Astrocyte of the spinal cord (primary cell): Measurements from ENCODE around the gene ZBTB8A.

ENCODE experiments used
- DNase-seq: peaks from one replicate; pipeline ENCODE4 v3.0.0; 2011; ENCODE audit warnings: low read depth, low spot score
- H3K4me3 ChIP-seq: 2 replicates; pipeline ENCODE4 v1.5.1; 2011; ENCODE audit warnings: low read depth, mild to moderate bottlenecking, low read length, moderate library complexity
- in situ Hi-C: cut with HindIII; loops from 2 replicates; pipeline ENCODE4 v1.10.0; 2017; ENCODE audit warnings: low sequenced_read_pairs
- TF ChIP-seq, protein P1 (sequence below): IDR thresholded peaks from 2 replicates; pipeline ENCODE4 v1.5.1; 2012; ENCODE audit warnings: low read depth, mild to moderate bottlenecking, low read length, inconsistent platforms

Gene ZBTB8A

DNA sequence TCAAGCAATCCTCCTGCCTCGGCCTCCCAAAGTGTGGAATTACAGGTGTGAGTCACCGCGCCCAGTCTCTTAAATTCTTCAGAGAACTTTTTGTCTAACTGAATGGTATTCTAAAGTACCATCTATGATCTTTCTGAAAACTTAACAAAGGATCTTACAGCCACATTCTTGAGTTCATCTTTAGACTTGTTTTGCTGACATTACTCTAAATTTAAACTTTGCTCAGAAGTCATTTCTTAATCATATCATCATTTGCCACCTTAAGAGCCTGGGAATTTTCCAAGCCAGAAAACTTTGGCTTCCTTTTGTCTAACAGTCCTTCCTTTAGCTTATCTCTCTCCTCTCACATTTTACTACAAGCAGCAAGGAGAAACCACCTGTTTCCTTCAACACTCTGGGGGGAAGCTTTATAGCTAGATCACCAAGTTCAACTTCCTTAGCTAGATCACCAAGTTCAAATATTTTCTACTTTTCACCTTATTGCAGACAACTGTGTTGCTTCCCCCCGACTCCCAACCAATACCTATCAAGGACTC, 5.4 kb upstream of the ZBTB8A start:
- in situ Hi-C loops, result no loop called here
- TF ChIP-seq, protein P1, sequence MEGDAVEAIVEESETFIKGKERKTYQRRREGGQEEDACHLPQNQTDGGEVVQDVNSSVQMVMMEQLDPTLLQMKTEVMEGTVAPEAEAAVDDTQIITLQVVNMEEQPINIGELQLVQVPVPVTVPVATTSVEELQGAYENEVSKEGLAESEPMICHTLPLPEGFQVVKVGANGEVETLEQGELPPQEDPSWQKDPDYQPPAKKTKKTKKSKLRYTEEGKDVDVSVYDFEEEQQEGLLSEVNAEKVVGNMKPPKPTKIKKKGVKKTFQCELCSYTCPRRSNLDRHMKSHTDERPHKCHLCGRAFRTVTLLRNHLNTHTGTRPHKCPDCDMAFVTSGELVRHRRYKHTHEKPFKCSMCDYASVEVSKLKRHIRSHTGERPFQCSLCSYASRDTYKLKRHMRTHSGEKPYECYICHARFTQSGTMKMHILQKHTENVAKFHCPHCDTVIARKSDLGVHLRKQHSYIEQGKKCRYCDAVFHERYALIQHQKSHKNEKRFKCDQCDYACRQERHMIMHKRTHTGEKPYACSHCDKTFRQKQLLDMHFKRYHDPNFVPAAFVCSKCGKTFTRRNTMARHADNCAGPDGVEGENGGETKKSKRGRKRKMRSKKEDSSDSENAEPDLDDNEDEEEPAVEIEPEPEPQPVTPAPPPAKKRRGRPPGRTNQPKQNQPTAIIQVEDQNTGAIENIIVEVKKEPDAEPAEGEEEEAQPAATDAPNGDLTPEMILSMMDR, result no peak
- no peak overlapping the region for H3K4me3 ChIP-seq
- DNase-seq, result no peak

DNA sequence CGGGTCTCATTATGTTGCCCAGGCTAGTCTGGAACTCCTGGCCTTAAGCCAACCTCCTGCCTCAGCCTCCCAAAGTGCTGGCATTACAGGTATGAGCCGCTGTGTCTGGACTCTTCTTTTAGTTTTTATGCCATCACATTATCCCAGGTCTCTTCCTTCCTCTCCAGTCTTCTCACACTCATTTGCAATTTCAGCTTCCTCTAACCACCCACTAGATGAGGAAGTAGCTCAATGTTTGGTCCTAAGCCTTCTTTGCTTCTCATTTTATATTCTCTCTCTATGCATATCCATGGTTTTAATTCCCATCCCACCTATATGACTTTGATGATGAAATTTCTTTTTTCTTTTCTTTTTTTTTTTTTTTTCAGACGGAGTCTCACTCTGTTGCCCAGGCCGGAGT, 3.1 kb upstream of the ZBTB8A start:
- H3K4me3 ChIP-seq, result no peak overlapping the region
- DNase-seq, result no peak
- TF ChIP-seq, protein P1, result no peak
- in situ Hi-C loops, result no loop called here

DNA sequence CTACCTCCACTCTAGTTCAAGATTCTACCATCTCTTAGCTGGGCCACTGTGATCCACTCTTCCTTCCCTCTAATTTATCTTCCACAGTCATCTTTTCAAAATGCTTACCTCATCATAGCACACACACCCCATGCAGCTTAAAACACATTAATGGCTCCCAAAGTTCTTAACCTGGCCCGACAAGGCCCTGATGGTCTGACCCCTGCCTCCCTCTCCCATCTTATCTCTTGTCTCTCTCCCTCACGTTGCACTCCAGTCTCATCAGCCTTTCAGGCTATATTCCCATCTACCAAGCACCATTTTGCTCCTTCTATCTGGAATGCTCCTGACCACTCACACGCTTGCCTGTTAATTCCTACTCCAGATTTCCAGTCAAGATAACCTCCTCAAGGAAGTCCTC, 2.5 kb upstream of the ZBTB8A start:
- in situ Hi-C loops, result no loop called here
- TF ChIP-seq, protein P1, result no peak
- no peak overlapping the region for H3K4me3 ChIP-seq
- DNase-seq, result no peak

DNA sequence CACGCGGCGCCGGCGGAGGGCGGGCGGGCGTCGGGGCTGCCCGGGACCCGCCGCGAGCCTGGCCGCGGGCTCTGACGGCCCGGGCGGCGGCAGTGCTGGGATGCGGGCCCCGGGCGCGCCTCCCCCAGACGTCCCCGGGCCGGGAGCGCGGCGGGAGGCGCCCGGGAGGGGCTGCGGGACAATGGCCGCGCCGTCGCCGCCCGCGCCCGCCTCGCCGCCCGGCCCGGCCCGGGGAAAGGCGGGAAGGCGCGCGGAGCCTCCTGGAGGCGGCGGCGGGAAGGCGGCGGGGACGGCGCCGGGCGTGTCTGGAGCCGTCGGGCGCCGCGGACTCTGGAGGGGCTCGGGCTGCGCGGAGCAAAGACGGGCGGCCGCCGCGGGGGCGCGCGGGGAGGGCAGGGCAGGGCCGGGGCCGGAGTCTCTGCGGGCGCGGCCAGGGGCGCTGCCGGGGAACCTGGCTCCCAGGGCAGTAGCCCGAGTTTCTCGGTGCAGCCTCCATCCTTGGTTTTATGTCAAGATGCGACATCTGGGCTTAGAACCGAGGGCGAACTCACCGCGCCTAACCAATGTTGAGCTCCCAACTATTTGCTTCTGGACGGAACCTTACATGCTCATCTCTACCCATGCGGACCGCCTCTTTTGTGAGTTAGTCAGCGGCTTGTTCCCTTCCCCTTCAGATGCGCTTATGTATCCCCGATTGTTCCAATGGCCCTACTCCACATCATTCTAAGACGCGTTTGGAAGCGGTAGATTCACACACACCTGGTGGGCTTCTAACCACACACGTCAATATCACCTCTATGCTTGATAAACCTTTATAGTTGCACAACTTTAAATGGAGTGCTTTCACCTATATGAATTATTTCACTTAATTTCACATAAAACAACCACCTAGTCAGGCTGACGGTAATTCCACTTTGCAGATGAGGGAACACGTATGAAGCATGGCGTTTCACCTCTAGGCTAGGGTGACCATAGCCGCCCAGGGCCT, 651 bp downstream of the ZBTB8A start:
- DNase-seq, result peak; percentile 43
- H3K4me3 ChIP-seq, result peak overlapping the region; percentile 64
- TF ChIP-seq, protein P1, result no peak
- in situ Hi-C loops, result no loop called here

DNA sequence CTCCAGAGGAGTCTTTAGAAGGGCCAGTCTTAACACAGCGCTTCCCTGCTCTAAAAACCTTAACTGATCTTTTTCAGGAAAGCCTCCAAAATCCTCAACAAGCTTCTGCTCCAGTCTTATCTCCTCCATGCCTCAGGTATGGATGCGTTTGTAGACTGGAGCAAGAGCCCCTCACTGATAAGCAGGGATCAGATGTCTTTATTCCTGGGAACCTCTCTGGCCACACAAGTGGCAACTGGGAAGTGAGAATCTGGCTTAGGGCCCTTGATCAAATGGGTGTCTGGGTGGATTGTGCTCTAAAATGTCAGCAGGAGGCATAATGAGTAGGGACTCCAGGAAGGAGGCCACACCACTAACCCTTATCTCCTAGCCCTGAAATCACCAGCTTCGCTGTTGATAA, 1.4 kb downstream of the ZBTB8A start:
- DNase-seq, result no peak
- peak overlapping the region; percentile 64 for H3K4me3 ChIP-seq
- TF ChIP-seq, protein P1, result no peak
- in situ Hi-C loops, result no loop called here

DNA sequence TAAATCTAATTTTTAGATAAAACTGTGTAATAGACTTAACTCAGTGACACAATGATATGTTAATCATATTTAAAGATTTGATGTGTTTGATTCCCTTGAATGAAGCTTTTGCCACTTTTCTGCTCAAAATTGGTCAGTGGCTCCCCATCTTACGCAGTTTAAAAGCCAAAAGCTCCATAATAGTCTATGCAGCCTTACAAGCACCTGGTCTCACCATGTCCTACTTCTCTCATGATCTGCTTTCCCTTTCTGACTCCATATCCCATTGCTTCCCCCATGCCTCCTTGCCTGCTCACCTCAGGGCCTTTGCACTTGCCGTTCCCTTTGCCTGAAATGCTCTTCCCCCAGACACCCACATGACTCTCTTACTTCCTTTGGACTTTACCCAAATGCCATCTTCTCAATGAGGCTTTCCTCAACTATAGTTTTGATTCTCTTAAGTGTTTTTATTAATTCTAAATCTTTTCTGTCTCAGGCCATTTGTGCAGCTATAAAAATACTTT, 1.9 kb downstream of the ZBTB8A start:
- TF ChIP-seq, protein P1, result no peak
- in situ Hi-C loops, result no loop called here
- no peak for DNase-seq
- no peak overlapping the region for H3K4me3 ChIP-seq
